Neuronal stem cell (in vitro differentiated cells): ENCODE measurements around the gene KLK1.

Experiments used
- DNase-seq: peaks from one replicate; pipeline ENCODE4 v3.0.0-alpha.2; 2013; ENCODE audit warnings: low spot score
- H2AFZ ChIP-seq: one replicate; pipeline ENCODE4 v1.6.1; 2013; ENCODE audit warnings: mild to moderate bottlenecking, low read length, inconsistent platforms
- H2AK5ac ChIP-seq: 2 replicates; pipeline ENCODE4 v1.6.1; 2013; ENCODE audit warnings: low read depth, mild to moderate bottlenecking, inconsistent platforms, low read length, moderate library complexity, mixed read lengths
- H2BK120ac ChIP-seq: 2 replicates; pipeline ENCODE4 v1.6.1; 2013; ENCODE audit warnings: low read depth, mild to moderate bottlenecking, inconsistent platforms, low read length, moderate library complexity, mixed read lengths
- H2BK12ac ChIP-seq: one replicate; pipeline ENCODE4 v1.6.1; 2013; ENCODE audit warnings: low read length, inconsistent platforms
- H2BK15ac ChIP-seq: 2 replicates; pipeline ENCODE4 v1.6.1; 2013; ENCODE audit warnings: mild to moderate bottlenecking, low read length, inconsistent platforms, mixed read lengths
- H2BK5ac ChIP-seq: one replicate; pipeline ENCODE4 v1.6.1; 2013; ENCODE audit warnings: inconsistent platforms, mild to moderate bottlenecking, low read length, moderate library complexity
- H3K14ac ChIP-seq: one replicate; pipeline ENCODE4 v1.6.1; 2013; ENCODE audit warnings: low read length, inconsistent platforms
- H3K18ac ChIP-seq: 2 replicates; pipeline ENCODE4 v1.6.1; 2013; ENCODE audit warnings: low read length, inconsistent platforms
- H3K23ac ChIP-seq: 2 replicates; pipeline ENCODE4 v1.6.1; 2013; ENCODE audit warnings: low read depth, mild to moderate bottlenecking, mixed read lengths, low read length, inconsistent platforms; ENCODE audit not compliant: poor library complexity
- H3K27ac ChIP-seq: replicated peaks from 3 replicates; pipeline ENCODE4 v1.5.1; 2013; ENCODE audit warnings: low read length, inconsistent platforms
- H3K27me3 ChIP-seq, 3 experiments: 2 replicates each; pipeline ENCODE4 v1.6.1; 2013; ENCODE audit warnings: low read length in 3 of 3, mild to moderate bottlenecking in 2 of 3, inconsistent platforms in 1 of 3, low read depth in 1 of 3, mixed read lengths in 1 of 3, moderate library complexity in 1 of 3; ENCODE audit not compliant: control insufficient read depth in 3 of 3, insufficient read depth in 3 of 3
- H3K36me3 ChIP-seq, 2 donors: replicated peaks in 1 of 2; 2 replicates each; pipeline ENCODE4 v1.6.1; 2013; ENCODE audit warnings: low read length in 2 of 2; ENCODE audit not compliant: control insufficient read depth in 2 of 2, insufficient read depth in 2 of 2
- H3K4ac ChIP-seq: 2 replicates; pipeline ENCODE4 v1.6.1; 2013; ENCODE audit warnings: inconsistent platforms, mild to moderate bottlenecking, low read length, moderate library complexity
- H3K4me1 ChIP-seq, 2 donors: 1 replicate in 1 of 2; 2 replicates in 1 of 2; pipeline ENCODE4 v1.6.1; 2013; ENCODE audit warnings: low read length in 2 of 2, low read depth in 1 of 2; ENCODE audit not compliant: control insufficient read depth in 2 of 2, insufficient read depth in 1 of 2
- H3K4me2 ChIP-seq: one replicate; pipeline ENCODE4 v1.6.1; 2013; ENCODE audit warnings: mild to moderate bottlenecking, low read length, inconsistent platforms; ENCODE audit not compliant: insufficient read depth, poor library complexity, severe bottlenecking
- H3K4me3 ChIP-seq, 2 donors: 2 replicates each; pipeline ENCODE4 v1.5.1; 2013; ENCODE audit warnings: low read length in 2 of 2, mild to moderate bottlenecking in 2 of 2, inconsistent platforms in 1 of 2, moderate library complexity in 1 of 2
- H3K79me1 ChIP-seq: one replicate; pipeline ENCODE4 v1.6.1; 2013; ENCODE audit warnings: low read depth, mild to moderate bottlenecking, inconsistent platforms, low read length, moderate library complexity
- H3K9ac ChIP-seq: one replicate; pipeline ENCODE4 v1.6.1; 2013; ENCODE audit warnings: mild to moderate bottlenecking, low read depth, low read length, inconsistent platforms; ENCODE audit not compliant: poor library complexity
- H3K9me3 ChIP-seq, 2 donors: replicated peaks in 1 of 2; 2 replicates each; pipeline versions ENCODE3 to v1.6.1; 2013; ENCODE audit warnings: low read length in 2 of 2, mild to moderate bottlenecking in 2 of 2, inconsistent platforms in 1 of 2, low read depth in 1 of 2, mixed read lengths in 1 of 2, moderate library complexity in 1 of 2; ENCODE audit not compliant: control insufficient read depth in 2 of 2, insufficient read depth in 1 of 2
- H4K8ac ChIP-seq: one replicate; pipeline ENCODE4 v1.6.1; 2013; ENCODE audit warnings: low read depth, mild to moderate bottlenecking, inconsistent platforms, low read length, moderate library complexity
- H4K91ac ChIP-seq: one replicate; pipeline ENCODE4 v1.6.1; 2013; ENCODE audit warnings: low read length, low read depth, mild to moderate bottlenecking, inconsistent platforms; ENCODE audit not compliant: poor library complexity
- WGBS, 2 donors: extraction: QIAGEN DNeasy Blood & Tissue Kit; methylation state at CpG; one replicate each; pipeline ENCODE4 v1.1.7; 2013; ENCODE audit warnings: missing lambda C conversion rate in 2 of 2, mixed read lengths in 1 of 2; ENCODE audit not compliant: insufficient read length in 2 of 2, insufficient replicate concordance in 1 of 2; ENCODE audit errors: extremely low coverage in 2 of 2; 5-methylcytosine and 5-hydroxymethylcytosine counted together

The KLK1 gene

DNA sequence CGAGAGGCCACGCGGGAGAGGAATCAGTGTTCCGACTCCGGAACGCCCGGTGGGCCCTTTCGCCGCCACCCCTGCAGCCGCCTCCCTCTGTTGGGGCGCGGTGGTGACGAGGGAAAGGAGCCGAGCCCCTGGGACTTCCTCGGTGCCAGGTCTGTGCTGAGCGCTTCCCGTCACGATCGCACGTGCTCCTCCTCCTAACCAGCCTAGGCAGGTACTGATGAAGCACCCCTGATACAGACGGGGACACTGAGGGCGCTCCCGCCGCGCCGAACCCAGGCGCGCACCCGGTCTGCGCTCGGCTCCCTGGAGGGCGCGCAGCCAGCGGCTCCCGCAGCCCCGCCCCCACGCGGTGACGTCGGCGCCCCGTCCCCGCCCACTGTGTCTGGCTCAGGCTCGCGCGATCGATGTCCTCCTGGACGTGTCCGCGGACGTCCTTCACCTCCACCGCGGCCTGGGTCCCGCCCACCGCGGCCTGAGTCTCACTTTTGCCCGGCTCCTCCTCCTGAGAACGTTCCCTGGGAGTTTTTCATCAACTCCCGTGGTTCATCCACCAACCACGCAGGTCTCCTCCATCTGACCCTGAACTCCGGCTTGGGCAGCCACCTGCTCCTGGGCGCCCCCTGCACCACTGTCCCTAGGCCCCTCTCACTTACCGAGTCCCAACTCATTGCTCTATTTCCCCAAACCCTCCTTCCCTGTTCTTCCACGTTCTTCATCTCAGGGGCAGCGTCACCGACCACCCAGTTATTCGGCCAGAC lies 12.4 kb upstream of the KLK1 start:
- Histone ChIP-seq H3K18ac (peak overlapping the region; percentile 81), H2AK5ac (no peak overlapping the region), H2BK15ac (peak overlapping the region; percentile 77), H2AFZ (peak overlapping the region; percentile 95), H4K8ac (no peak overlapping the region), H3K14ac (peak overlapping the region; percentile 26), H3K27me3 (peaks cover 0 to 33% (median 26%) of the 10 kb centered on the region in 3 experiments), H4K91ac (no peak overlapping the region), H3K23ac (peak overlapping the region; percentile 94), H3K4ac (no peak overlapping the region), H3K4me1 (peaks cover 0 to 3% of the 10 kb centered on the region in 2 donors), H3K9me3 (peaks cover 0 to 4% of the 10 kb centered on the region in 2 donors), H3K4me2 (peak overlapping the region; percentile 72), H2BK12ac (no peak overlapping the region), H3K4me3 (peak overlapping the region; percentile 60 to 95), H2BK5ac (no peak overlapping the region), H3K36me3 (no peaks in the 10 kb centered on the region), H3K79me1 (no peaks in the 10 kb centered on the region), H3K27ac (no peak overlapping the region), H3K9ac (peak overlapping the region; percentile 89), H2BK120ac (no peak overlapping the region)
- peak; percentile 71 for DNase-seq
- no CpG with 5 or more reads among the region's 67 CpGs for WGBS, 2 donors

DNA sequence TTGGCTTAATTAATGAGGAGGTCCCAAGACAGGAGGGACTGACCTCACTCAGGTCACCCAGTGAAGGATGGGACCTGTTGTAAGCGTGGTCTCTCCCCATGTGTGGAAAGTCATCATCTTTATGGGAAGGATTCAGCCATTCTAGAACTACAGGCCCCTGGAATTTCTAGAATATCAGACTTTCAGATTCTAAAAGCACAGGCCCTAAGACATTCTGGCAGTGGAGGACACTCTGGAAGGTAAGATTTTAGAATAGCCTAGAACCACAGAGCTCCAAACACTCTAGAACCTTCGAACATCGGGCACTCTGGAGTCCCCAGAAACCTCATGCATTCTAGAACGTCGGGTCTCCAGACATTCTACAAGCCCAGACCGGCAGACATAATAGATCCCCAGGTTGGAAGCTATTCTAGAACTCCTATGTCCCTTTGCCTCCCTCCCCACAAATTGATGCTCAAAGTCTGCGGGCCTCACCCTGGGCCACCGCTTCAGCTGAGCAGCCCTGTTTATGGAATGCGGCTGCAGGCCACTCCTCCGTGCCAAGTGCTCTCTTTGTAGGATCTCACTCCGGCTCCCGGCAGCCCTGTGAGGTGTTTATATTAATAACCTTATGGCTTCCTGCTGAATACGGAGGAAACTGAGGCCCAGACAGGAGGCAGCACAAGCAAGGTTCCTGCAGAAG lies 11.7 kb upstream of the KLK1 start:
- H4K8ac ChIP-seq, result no peak overlapping the region
- H3K4me2 ChIP-seq, result peak overlapping the region; percentile 72
- H3K4me3 ChIP-seq, result peak overlapping the region; percentile 60 to 95
- H2BK15ac ChIP-seq, result peak overlapping the region; percentile 77
- H3K27me3 ChIP-seq, result peaks cover 0 to 33% (median 29%) of the 10 kb centered on the region in 3 experiments
- no peak overlapping the region for H2BK5ac ChIP-seq
- H4K91ac ChIP-seq, result no peak overlapping the region
- peaks cover 0 to 3% of the 10 kb centered on the region in 2 donors for H3K4me1 ChIP-seq
- no peak overlapping the region for H2BK12ac ChIP-seq
- H3K36me3 ChIP-seq, result no peaks in the 10 kb centered on the region
- WGBS, 2 donors, result no CpG with 5 or more reads among the region's 13 CpGs
- peak overlapping the region; percentile 95 for H2AFZ ChIP-seq
- peak overlapping the region; percentile 81 for H3K18ac ChIP-seq
- no peaks in the 10 kb centered on the region for H3K79me1 ChIP-seq
- no peak overlapping the region for H3K27ac ChIP-seq
- H3K9ac ChIP-seq, result peak overlapping the region; percentile 89
- peaks cover 0 to 4% of the 10 kb centered on the region in 2 donors for H3K9me3 ChIP-seq
- no peak overlapping the region for H2AK5ac ChIP-seq
- no peak for DNase-seq
- no peak overlapping the region for H3K4ac ChIP-seq
- H2BK120ac ChIP-seq, result no peak overlapping the region
- H3K23ac ChIP-seq, result no peak overlapping the region
- no peak overlapping the region for H3K14ac ChIP-seq

DNA sequence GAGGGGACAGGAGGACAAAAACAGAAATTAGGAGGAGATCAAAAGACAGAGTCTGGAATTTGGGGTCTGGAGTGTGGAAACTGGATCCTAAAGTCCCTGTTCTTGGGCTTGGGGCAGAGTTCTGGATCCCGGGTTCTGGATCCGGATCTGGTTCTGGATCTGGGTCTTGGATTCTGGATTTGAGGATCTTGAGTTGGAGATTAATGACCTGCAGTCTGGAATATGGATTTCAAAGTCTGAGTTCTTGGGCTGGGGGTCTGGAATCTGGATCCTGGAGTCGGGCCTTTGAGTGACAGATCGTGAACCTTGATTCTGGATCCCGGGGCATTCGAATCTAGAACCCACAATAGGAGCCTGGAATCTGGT lies 10.2 kb upstream of the KLK1 start:
- Histone ChIP-seq H4K91ac (no peak overlapping the region), H3K79me1 (no peaks in the 10 kb centered on the region), H3K18ac (no peak overlapping the region), H4K8ac (no peak overlapping the region), H2BK5ac (no peak overlapping the region), H3K27ac (no peak overlapping the region), H3K14ac (no peak overlapping the region), H2AFZ (no peak overlapping the region), H3K4me1 (peaks cover 0 to 5% of the 10 kb centered on the region in 2 donors), H3K4me3 (no peak overlapping the region), H2BK120ac (no peak overlapping the region), H3K23ac (no peak overlapping the region), H3K27me3 (peaks cover 0 to 35% (median 29%) of the 10 kb centered on the region in 3 experiments), H2BK12ac (no peak overlapping the region), H2AK5ac (no peak overlapping the region), H3K4ac (no peak overlapping the region), H3K4me2 (no peak overlapping the region), H3K36me3 (no peaks in the 10 kb centered on the region), H3K9me3 (peaks cover 0 to 4% of the 10 kb centered on the region in 2 donors), H2BK15ac (no peak overlapping the region), H3K9ac (no peak overlapping the region)
- WGBS, 2 donors, result no CpG with 5 or more reads among the region's 6 CpGs
- no peak for DNase-seq

DNA sequence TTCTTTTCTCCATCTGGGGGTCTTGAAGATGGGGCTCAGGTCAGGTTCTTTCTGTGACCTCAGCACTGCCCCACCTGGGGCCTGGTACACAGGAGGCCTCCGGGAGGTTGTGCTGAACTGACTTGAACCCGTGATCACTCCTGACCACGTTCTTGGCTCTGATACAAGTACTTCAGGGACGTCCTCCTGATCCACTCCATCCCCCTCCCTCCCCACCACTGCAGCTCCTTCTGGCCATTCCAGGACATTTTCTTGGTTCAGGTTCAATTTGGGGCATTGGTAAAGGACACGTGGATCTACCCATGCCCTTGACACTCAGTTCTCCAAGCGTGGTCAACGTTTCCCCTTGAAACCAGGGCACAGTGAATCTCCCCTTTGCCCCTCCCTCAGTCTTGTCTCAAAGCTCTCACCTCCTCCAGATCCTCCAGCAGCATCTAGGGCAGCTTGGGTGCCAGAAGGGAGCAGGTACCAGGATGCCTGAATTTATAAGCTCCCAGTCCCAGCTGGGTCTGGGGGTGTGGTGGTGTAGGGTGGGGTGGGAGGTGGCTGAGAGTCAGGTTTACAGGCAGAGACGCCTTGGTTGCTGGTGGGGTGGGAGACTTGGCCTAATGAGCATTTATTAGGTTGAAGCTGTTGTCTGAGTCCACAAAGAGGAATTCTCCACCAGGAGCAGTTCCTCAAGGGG lies 9.7 kb upstream of the KLK1 start, which contains the start of gene KLK15:
TSS of gene KLK15 (minus strand) at position 458 of the 685 bp plus-strand sequence. CDS start 2,082 bp downstream, outside the sequence.
- no peak within 1 kb of the TSS for H3K27ac ChIP-seq
- no peaks in the 10 kb centered on the region for H3K79me1 ChIP-seq
- H3K18ac ChIP-seq, result no peak within 1 kb of the TSS
- H3K27me3 ChIP-seq, result peaks cover 0 to 35% (median 29%) of the 10 kb centered on the region in 3 experiments
- H2BK120ac ChIP-seq, result no peak within 1 kb of the TSS
- no peak within 1 kb of the TSS for H2BK15ac ChIP-seq
- no peak within 1 kb of the TSS for H3K4ac ChIP-seq
- no peak within 1 kb of the TSS for H2AFZ ChIP-seq
- H3K4me2 ChIP-seq, result no peak within 1 kb of the TSS
- H3K4me3 ChIP-seq, result peak within 1 kb of the TSS in 1 of 2 donors; percentile 30
- H3K23ac ChIP-seq, result no peak within 1 kb of the TSS
- H3K36me3 ChIP-seq, result no peaks in the 10 kb centered on the region
- H2BK12ac ChIP-seq, result no peak within 1 kb of the TSS
- H2AK5ac ChIP-seq, result no peak within 1 kb of the TSS
- H3K9ac ChIP-seq, result no peak within 1 kb of the TSS
- no peak within 1 kb of the TSS for H3K14ac ChIP-seq
- no peak within 1 kb of the TSS for H2BK5ac ChIP-seq
- no peak for DNase-seq
- peaks cover 0 to 4% of the 10 kb centered on the region in 2 donors for H3K4me1 ChIP-seq
- no CpG with 5 or more reads among the region's 8 CpGs for WGBS, 2 donors
- H4K91ac ChIP-seq, result no peak within 1 kb of the TSS
- H3K9me3 ChIP-seq, result peaks cover 0 to 4% of the 10 kb centered on the region in 2 donors
- H4K8ac ChIP-seq, result no peak within 1 kb of the TSS
